IPS-20b (cell line): ENCODE results near the gene NTNG1.

Experiments
- H3K27ac ChIP-seq: one replicate; pipeline ENCODE4 v1.5.1; 2013; ENCODE audit warnings: low read length
- H3K27me3 ChIP-seq: 2 replicates; pipeline ENCODE4 v1.6.1; 2013; ENCODE audit warnings: mild to moderate bottlenecking, low read length, inconsistent platforms; ENCODE audit not compliant: insufficient read depth
- H3K36me3 ChIP-seq: 2 replicates; pipeline ENCODE4 v1.6.1; 2013; ENCODE audit warnings: low read depth, mild to moderate bottlenecking, inconsistent platforms, low read length, moderate library complexity; ENCODE audit not compliant: insufficient read depth
- H3K4me1 ChIP-seq: 2 replicates; pipeline ENCODE4 v1.6.1; 2013; ENCODE audit warnings: mild to moderate bottlenecking, control low read depth, inconsistent platforms, low read length, moderate library complexity; ENCODE audit not compliant: insufficient read depth
- H3K4me3 ChIP-seq: 2 replicates; pipeline ENCODE4 v1.5.1; 2013; ENCODE audit warnings: mild to moderate bottlenecking, low read length, inconsistent platforms
- H3K9ac ChIP-seq: 2 replicates; pipeline ENCODE4 v1.6.1; 2013; ENCODE audit warnings: low read depth, mild to moderate bottlenecking, inconsistent platforms, low read length, moderate library complexity
- H3K9me3 ChIP-seq: 2 replicates; pipeline ENCODE4 v1.6.1; 2013; ENCODE audit warnings: mild to moderate bottlenecking, low read depth, low read length, inconsistent platforms; ENCODE audit not compliant: insufficient read depth

NTNG1 gene

GRCh38 chr1:107525961-107526360 lies 385.1 kb downstream of the NTNG1 start:
- H3K9me3 ChIP-seq = no peaks in the 10 kb centered on the region
- no peak overlapping the region for H3K27ac ChIP-seq
- H3K9ac ChIP-seq = no peak overlapping the region
- H3K4me3 ChIP-seq = no peak overlapping the region
- H3K36me3 ChIP-seq = no peaks in the 10 kb centered on the region
- H3K27me3 ChIP-seq = no peaks in the 10 kb centered on the region
- H3K4me1 ChIP-seq = peaks cover 13% of the 10 kb centered on the region; the same call in 1 of the 2 replicates

GRCh38 chr1:107526524-107527198 lies 385.8 kb downstream of the NTNG1 start:
- Histone ChIP-seq H3K9ac (no peak overlapping the region), H3K4me1 (peaks cover 13% of the 10 kb centered on the region; the same call in 1 of the 2 replicates), H3K27ac (no peak overlapping the region)

GRCh38 chr1:107529511-107530149 lies 388.8 kb downstream of the NTNG1 start:
- Histone ChIP-seq H3K9me3 (no peaks in the 10 kb centered on the region), H3K9ac (no peak overlapping the region), H3K36me3 (no peaks in the 10 kb centered on the region), H3K4me3 (no peak overlapping the region), H3K4me1 (0 out of 2 replicates have a peak, but pooled peaks cover 2% of the 10 kb centered on the region), H3K27ac (no peak overlapping the region), H3K27me3 (no peaks in the 10 kb centered on the region)

More at GRCh38 chr1:107526524-107527198, 385.8 kb downstream of the NTNG1 start:
- Histone ChIP-seq H3K36me3 (no peaks in the 10 kb centered on the region), H3K27me3 (no peaks in the 10 kb centered on the region), H3K4me3 (no peak overlapping the region), H3K9me3 (no peaks in the 10 kb centered on the region)

- H3K27ac ChIP-seq = no peak overlapping the region
- H3K4me1 ChIP-seq = no peaks in the 10 kb centered on the region
- H3K4me3 ChIP-seq = no peak overlapping the region
- no peaks in the 10 kb centered on the region for H3K9me3 ChIP-seq
- H3K27me3 ChIP-seq = no peaks in the 10 kb centered on the region
- no peak overlapping the region for H3K9ac ChIP-seq
- no peaks in the 10 kb centered on the region for H3K36me3 ChIP-seq
Measured at GRCh38 chr1:107530543-107530942, 389.7 kb downstream of the NTNG1 start.

GRCh38 chr1:107531065-107531908 lies 390.4 kb downstream of the NTNG1 start:
- Histone ChIP-seq H3K27me3 (no peaks in the 10 kb centered on the region), H3K9ac (no peak overlapping the region), H3K9me3 (no peaks in the 10 kb centered on the region), H3K4me3 (no peak overlapping the region), H3K27ac (no peak overlapping the region), H3K36me3 (no peaks in the 10 kb centered on the region), H3K4me1 (no peaks in the 10 kb centered on the region)

GRCh38 chr1:107532318-107532717 lies 391.5 kb downstream of the NTNG1 start:
- no peaks in the 10 kb centered on the region for H3K9me3 ChIP-seq
- H3K4me3 ChIP-seq = no peak overlapping the region
- H3K36me3 ChIP-seq = no peaks in the 10 kb centered on the region
- no peaks in the 10 kb centered on the region for H3K27me3 ChIP-seq
- no peaks in the 10 kb centered on the region for H3K4me1 ChIP-seq
- no peak overlapping the region for H3K9ac ChIP-seq
- no peak overlapping the region for H3K27ac ChIP-seq
